Hematopoietic multipotent progenitor cell (in vitro differentiated cells): ENCODE data around the gene LRRC4C. TPM values are rescaled to one million over a fixed set of nuclear protein-coding genes. Genes with fewer than 3 reads are reported as not detected.

Source experiments
- DNase-seq, 3 donors: peaks; one replicate each; pipeline ENCODE4 v3.0.0-alpha.2; 2011 to 2015; ENCODE audit warnings: low read depth in 2 of 3, low spot score in 2 of 3
- total RNA-seq: library from RNA; depleted of rRNA; stranded (reverse); fragments of >200 nt; gene quantifications from one replicate; pipeline ENCODE4 v1.2.3, GENCODE V29; 2012

LRRC4C gene
- total RNA-seq, 1 donor: 1.9 TPM

DNA sequence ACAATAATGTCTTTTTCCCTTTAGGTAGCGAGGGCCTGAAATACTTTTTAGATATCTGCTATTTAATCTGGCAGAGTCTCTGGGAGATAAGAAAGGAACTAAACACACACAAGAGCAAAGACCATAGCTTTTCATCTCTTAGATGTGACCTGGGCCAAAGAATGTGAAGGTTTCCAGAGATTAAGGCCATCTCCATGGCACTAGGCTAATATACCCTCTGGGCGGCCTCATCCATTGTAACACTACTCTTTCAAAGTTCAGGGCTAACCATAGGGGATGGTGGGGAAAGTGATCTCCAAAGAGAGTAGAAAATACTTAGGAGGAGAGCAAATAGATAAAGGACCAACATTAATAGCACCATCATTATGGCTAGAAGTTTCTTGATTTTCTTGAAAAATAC lies 326.4 kb downstream of the LRRC4C start:
- DNase-seq: no peak

- DNase-seq: no peak
Measured at GRCh38 chr11:41121600-41121999, 337.9 kb downstream of the LRRC4C start.

- DNase-seq: no peak
Measured at GRCh38 chr11:41119484-41119883, 340.0 kb downstream of the LRRC4C start.

- DNase-seq: no peak
Measured at GRCh38 chr11:41118521-41118920, 340.9 kb downstream of the LRRC4C start.

GRCh38 chr11:41116970-41117369 lies 342.5 kb downstream of the LRRC4C start:
- no peak for DNase-seq

- DNase-seq: no peak
Measured at GRCh38 chr11:41115066-41115465, 344.4 kb downstream of the LRRC4C start.

DNA sequence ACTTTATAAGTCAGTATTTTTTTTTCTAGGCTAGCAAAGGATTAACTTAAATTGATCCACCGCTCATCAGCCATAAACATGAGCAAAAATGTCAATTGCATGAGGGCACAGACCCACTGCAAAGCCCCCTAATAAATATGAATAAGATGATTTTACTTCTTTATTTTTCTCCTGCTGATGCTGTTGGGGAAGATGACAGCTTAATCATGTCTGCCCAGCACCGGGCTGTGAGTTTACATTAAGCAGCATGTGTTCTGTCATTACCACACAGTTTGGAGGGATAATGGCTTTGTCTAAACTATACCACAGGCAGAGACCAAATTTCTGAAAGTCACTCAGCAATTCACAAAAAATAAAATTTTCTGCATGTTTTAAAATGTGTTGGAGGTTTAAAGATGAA lies 346.3 kb downstream of the LRRC4C start:
- no peak for DNase-seq

GRCh38 chr11:41110527-41110926 lies 348.9 kb downstream of the LRRC4C start:
- no peak for DNase-seq

- DNase-seq: no peak
Measured at GRCh38 chr11:41102471-41102870, 357.0 kb downstream of the LRRC4C start.

DNA sequence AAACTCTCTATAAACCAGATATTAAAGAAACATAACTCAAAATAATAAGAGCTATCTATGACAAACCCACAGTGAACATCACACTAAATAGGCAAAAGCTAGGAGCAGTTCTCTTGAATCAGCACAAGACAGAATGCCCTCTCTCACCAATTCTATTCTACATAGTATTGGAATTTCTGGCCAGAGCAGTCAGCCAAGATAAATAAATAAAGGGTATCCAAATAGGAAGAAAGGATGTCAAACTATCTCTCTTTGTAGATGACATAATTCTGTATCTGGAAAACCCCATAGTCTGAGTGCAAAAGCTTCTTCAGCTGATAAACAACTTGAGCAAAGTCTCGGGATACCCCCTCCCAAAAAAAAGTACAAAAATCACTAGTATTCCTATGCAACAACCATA lies 359.8 kb downstream of the LRRC4C start:
- DNase-seq: no peak

GRCh38 chr11:41085123-41085522 lies 374.3 kb downstream of the LRRC4C start:
- DNase-seq: no peak

DNA sequence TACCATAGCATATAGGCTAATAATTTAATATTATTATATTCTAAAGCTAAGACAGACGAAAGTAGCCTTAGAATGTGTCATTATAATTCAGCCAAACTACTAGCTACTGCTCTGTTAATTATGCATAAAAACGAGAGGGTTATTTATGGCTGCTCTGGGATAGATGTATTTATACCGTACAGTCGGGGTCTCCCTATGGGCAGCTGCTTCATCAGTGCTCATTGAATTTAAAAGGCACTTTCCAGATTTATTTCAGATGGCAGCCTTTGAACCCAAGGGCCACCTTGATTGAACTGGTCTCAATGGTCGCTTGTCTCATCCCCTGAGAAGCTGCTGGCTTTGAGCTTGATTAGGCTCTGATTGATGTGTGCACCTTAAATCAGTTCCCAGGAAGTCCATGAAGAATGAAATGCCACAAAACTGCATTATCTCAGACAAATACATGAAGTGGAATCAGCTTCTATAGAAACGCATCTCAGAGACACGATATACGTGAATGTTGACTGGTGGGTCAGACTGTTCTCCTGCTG lies 377.6 kb downstream of the LRRC4C start:
- no peak for DNase-seq

DNA sequence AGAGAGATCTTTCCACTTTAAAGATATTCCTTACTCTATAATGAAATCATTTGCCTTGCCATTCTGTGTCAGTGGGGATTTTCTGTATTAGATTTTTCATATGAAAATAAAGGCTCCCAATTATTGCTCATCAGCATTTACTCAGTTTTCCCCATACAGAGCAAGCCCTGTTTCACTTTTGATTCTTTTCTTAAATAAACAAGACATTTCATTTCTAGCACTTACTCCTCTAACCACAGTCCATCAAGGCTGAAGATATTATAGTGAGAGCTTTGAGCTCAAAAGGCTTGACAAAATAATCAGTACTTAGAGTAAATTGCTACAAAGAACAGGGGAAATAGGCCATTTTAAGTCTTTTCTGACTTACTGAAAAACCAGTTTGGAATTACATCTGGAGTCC lies 385.1 kb downstream of the LRRC4C start:
- DNase-seq: no peak

GRCh38 chr11:41065432-41065831 lies 394.0 kb downstream of the LRRC4C start:
- DNase-seq: no peak

DNA sequence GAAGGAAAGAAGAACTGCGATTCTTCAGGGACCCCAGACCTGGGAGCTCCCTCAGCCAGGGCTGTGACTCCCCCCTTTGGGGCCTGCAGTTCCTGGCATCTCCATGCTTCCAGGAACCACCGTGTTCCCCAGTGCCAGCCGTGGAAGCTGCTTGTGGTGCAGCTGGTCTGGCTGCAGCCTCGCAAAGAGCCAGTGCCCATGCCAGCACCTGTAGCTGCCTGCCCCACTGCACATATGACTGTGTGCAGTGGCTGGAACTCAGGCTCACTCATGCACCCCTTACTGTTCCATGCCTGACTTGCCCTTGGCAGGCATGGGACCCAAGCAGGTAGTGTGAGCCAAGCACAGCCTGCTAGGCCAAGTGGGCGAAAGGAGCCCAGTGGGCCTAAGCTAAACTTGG lies 401.3 kb downstream of the LRRC4C start:
- DNase-seq: no peak

DNA sequence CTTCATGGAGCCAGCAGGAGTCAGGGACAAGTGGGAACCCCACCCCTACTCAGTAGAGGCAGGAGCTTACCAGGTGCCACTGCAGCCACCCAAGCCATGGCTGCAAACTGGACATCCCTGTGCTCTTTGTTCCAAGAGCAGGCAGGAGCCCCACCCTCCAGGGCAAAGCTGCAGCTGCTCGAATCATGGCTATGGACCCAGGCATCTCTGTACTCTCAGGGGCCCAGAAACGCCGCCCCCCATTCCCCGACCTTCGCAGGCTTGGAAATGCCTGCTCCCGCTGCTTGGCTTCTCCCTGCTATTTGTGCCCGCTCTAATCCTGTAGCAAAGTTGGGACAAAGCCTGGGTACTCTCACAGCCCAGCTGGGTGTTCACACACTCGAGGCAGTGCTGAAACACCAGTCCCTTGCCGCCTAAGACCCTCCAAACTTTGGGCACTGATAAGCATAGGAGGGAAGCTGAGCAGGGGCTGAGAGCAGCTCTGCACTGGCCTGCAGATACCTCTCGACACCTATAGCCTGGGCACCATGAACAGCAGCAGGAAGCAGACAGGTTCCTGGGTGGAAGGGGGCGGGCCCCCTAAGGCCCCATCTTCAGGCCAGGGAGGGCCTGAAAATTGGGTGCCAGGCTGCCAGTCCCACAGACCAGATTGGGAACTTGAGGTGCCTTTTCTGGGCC lies 402.4 kb downstream of the LRRC4C start:
- DNase-seq: no peak

DNA sequence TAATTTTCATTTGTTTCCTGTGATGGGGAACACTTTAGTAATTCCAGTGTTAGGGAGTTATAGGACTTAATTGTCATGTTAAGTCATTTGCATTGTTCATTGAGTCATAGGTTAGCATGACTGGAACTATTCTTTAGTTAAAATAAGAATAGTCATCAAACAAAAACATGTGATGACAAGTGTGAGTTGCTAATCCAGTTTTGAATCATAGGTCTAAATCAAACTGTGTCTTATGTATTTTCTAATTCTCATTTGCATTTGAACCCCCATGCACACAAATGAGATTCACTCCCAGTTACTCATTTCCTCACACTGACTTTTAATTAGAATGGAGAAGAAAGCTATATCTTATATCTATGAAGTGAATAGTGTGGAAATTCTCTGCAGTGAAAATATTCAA lies 405.6 kb downstream of the LRRC4C start:
- DNase-seq: no peak

GRCh38 chr11:41051919-41052635 lies 407.4 kb downstream of the LRRC4C start:
- no peak for DNase-seq

GRCh38 chr11:41050791-41051190 lies 408.7 kb downstream of the LRRC4C start:
- no peak for DNase-seq

GRCh38 chr11:41047229-41047628 lies 412.2 kb downstream of the LRRC4C start:
- no peak for DNase-seq

- no peak for DNase-seq
Measured at GRCh38 chr11:41045266-41045665, 414.2 kb downstream of the LRRC4C start.

- no peak for DNase-seq
Measured at GRCh38 chr11:41044747-41045146, 414.7 kb downstream of the LRRC4C start.
